Measurements from ENCODE around the gene ARMC9. TPM values are rescaled to one million over a fixed set of nuclear protein-coding genes. Genes with fewer than 3 reads are reported as not detected.
A peak's percentile ranks its signal among the peaks of the same experiment; 100 is the strongest.
"Not testable (repeated sequence)": the region's sequence is repeated elsewhere in the genome, so short reads cannot be mapped to it uniquely, and the experiment has no call there.

Gene ARMC9
- total RNA-seq, 1 donor from 2014 or later = 4.2 TPM

DNA sequence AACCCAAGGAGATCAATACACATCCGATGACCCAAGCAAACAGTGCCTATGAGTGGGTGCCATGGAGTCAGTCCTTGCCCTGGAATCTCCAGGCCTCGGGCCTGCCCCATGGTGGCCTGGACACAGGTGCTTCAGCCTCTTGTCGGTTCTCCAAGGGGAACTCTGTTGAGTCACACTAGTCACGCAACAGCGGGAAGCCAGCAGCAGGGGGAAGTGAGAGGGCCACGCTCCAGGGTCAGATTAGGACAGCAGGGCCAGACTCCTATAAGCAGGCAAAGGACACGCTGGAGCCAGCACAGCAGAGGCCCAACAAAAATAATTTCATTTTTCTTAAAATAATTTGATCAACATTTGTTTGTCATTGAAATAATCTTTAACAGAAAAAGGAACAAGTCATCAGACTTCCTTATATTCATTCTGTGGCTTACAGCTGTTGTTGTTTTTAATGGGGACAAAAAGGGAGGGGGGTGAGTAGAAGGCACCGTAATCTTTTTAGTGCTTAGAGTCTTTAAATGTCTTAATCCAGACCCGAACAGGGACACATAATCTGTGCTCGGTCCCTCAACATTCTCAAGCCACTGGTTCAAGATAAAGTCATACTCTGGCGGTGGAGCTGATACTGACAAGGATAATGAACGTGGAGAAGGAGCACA lies 16.4 kb upstream of the ARMC9 start:
- DNase-seq (ENCODE audit: low read depth in 2 of 2) = peak; percentile 92 to 94

DNA sequence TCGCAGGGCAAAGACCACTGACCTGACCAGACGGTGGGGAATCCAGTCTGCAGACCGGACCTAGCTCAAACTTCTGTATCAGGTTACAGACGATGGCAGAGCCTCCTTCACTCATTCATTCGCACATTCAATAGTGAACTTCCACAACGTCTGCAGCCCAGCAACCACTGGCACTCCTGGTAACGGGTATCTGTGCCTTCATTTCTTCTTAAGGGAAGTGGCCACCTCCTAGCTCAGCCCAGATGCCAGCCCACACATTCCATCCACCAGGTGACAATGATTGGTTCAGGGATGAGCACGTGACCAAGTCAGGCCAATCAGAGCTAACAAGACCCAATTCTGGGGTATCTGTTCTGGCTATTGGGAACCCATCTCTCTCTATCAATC lies 15.9 kb upstream of the ARMC9 start:
- DNase-seq (ENCODE audit: low read depth in 2 of 2) = no peak

DNA sequence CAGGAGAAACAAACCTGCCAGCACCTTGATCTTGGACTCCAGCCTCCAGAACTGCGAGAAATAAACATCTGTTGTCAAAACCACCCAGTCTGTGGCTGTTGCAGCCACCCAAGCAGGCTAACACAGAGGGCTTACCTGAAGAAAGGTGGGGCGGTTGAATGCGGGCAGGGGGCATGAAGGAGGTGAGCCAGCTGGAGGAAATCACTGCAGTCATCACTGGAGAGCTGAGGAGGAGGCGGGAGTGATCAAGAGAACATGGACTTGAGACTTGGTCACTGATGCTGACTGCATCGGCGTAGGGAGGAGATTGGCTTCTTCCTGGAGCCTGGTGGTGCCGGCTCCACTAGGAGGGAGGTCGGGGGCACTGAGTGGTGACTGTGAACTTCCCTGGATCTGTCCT lies 14.6 kb upstream of the ARMC9 start:
- no peak for DNase-seq (ENCODE audit: low read depth in 2 of 2)

DNA sequence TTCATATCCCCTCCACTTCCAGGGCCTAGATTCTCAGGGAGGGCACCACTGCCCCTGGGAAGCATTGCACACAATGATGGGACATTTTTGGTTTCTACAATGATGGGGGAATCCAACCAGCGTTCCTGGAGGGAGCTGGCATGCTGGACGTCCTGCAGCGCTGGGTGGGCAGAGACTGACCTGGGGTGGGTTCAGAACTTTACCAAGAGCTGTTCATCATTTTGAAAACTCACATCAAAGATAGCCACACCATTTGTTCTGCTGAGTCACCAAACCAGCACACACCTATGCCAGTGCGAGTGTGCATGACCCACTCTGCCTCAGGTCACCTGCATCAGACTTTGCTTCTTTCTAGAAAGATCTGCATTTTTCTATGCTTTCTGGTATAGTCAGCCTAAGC lies 14.1 kb upstream of the ARMC9 start:
- no peak for DNase-seq (ENCODE audit: low read depth in 2 of 2)

DNA sequence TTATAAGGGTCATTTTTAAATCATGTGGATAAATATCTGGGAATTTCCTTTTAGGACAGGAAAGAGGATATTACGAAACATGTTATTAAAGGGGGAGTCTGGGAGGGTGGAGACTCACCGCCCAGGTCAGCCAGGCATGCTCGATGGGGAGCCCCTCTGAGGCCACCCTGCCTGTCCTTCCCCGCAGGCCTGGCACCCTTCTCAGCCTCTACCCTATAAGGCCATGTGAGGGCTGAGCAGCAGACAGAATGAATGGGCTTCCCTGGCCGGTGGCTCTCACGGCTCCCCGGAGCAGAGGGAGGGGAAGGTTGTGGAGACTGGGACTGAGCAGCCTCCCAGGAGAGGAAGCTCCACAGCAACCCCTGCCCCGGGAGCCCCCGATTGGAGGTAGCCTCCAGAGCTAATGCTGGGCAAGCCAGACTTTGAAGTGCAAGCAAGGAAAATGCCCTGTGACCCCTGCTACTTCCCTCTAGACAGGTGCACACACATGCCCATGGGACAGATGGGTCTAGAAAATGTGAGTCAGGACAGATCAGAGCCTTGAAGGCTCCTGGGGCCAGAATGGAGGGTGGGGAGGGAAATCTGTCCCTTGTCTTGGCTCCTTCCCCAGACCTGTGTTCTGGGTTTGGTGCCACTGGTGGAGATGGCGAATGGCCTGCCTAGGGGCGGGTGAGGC lies 13.2 kb upstream of the ARMC9 start:
- peak; percentile 49 to 50 for DNase-seq (ENCODE audit: low read depth in 2 of 2)

DNA sequence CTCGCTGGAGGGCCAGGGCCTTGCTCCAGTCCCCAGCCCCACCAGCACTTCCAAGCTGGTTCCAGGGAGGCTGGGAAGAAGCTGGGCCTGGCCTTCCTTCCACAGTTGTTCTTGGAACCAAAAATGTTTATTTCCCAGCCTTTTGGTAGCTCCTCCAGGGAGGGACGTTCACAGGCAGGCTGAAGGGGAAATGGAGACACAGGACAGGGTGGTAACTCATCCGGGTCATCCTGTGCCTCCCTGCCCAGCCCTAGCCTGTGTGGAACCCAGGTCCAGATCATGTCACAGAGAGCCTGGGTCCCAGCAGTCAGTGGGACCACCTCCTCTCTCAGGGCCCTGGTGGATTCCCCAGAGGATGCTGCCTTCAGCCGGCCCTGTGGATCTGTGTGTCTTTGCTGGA lies 12.5 kb upstream of the ARMC9 start:
- DNase-seq (ENCODE audit: low read depth in 2 of 2) = no peak

DNA sequence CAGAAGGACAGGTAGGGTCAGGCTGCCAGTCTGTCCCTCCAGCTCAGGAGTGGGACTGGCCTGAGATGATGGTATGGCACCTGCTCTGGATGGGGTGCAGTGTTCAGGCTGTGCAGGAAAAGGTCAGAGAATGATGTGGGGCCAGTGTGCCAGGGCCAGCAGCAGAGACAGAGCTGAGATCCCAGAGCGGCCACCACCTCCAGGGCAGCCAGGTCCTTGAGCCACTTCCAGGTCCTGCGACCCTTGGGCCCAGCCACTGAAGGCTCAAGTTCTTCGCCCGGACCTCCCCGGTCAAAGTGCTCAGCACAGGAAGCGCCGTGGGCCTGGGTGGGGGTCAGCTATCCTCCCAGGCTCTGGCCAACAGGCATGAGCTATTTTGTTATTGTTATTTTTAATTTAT lies 12.1 kb upstream of the ARMC9 start:
- DNase-seq (ENCODE audit: low read depth in 2 of 2) = no peak

DNA sequence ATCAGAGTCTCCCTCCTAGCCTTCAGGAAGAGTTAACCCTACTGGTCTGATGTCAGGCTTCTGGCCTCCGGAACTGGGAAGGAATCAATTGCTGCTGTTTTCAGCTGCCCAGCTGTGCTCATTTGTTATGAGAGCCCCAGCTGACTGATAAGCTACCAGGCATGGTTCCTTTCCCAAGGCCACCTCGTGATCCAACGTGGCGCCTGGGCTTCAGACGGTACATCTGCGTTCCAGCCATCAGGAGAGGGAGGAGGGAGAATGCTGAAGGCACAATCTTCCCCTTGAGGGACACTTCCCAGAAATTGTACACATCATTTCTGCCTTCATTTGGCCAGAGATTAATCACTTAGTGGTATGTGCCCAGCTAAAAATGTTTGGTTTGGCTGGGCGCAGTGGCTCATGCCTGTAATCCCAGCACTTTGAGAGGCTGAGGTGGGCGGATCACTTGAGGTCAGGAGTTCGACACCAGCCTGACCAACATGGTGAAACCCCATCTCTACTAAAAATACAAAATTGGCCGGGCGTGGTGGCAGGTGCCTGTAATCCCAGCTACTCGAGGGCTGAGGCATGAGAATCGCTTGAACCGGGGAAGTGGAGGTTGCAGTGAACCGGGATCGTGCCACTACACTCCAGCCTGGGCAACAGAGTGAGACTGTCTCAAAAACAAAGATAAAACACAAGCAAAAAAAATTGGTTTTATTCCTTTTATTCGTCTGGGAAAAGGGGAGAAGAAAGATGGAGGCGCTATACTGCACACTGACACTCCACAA lies 10.5 kb upstream of the ARMC9 start:
- peak; percentile 64 to 65 for DNase-seq (ENCODE audit: low read depth in 2 of 2)

DNA sequence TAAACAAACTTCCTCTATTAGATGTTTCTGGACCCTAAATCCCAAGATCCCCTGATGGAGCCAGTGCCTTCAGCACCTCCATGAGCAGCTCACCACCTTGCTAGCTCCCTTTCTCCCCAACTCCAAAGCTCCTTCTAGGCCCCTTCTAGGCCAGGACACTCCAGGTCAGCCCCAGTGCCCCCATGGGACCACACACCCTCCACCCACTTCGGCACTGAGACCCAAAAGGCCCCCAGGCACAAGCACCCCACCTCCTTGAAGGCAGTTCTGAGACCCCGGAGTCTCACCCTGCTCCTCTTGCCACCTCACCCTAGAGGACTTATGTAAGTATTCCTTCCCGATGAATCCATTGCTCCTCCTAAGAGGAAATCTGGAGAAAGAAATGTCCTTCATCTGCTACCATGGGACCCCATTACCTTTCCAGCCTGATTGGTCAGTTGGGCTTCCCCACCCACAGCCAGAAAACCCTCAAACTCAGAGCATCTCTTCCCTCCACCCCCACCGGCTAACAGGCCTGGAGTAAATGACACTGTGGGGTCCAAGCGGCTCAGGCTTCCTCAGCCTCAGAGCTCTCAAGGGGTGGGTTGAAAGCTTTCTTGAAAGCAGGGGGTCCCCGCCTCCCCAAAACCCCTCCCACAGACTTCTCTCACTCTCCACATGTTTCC lies 9.8 kb upstream of the ARMC9 start:
- no peak for DNase-seq (ENCODE audit: low read depth in 2 of 2)

DNA sequence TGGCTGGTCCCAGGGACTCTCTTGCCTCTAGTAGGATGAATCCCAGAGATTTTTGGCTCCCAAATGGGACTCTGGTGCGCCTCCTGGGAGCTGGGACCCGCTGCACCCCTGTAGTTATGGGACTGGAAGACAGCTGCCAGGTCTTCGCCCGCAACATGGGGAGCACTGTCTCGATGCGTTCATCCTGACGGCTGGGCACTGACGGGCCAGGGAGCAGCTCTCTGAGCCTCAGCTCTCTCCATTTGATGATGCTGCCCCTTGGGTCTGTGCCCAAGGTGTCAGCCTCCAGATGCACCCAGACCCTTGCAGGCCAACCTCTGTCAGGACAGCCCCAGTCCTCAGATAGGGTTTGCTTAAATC lies 9.3 kb upstream of the ARMC9 start:
- DNase-seq (ENCODE audit: low read depth in 2 of 2) = no peak

DNA sequence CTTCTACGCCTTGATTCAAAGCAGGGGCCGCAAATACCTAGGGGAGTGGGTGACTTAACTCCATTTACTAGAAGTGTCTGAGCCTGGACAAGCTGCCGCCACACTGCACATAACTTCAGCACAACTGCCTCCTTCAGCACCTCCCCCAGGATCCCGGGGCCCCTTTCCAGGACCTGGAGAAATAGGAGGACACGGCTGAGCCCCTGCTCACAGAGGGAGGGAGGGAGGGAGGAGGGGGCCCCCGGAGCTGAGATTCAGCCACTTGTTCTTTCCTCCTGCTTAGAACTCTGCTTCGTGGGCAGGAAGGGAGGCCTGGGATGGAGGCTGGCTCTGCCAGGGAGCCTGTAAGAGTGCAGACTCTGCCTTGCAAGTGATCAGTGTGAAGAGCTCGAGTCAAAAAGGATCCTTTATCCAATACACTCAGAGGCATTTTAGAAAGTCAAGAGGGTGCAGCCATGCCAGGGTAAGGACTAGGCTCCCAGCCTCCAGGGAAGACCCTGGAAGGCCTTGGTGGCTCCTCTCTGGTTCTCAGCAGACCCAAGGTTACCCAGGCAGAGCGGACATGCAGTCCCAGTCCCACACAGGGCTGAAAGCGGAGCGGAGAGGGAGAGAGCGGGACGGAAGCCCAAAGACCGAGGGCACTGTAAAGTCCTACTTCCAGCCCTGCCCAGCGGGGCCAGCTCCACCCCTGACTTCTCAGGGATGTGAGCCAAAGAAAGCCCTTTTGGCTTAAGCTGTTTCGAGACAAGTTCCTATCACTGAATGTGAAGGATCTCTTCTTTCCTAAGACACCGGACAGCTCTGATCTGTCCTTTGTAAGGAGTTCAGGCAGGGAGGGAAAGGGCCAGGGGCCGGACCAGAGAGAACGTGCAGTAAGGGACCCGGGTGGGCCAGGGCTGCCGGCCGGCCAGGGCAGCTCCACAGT lies 8.6 kb upstream of the ARMC9 start:
- DNase-seq (ENCODE audit: low read depth in 2 of 2) = peak in 1 of 2 donors; percentile 50

DNA sequence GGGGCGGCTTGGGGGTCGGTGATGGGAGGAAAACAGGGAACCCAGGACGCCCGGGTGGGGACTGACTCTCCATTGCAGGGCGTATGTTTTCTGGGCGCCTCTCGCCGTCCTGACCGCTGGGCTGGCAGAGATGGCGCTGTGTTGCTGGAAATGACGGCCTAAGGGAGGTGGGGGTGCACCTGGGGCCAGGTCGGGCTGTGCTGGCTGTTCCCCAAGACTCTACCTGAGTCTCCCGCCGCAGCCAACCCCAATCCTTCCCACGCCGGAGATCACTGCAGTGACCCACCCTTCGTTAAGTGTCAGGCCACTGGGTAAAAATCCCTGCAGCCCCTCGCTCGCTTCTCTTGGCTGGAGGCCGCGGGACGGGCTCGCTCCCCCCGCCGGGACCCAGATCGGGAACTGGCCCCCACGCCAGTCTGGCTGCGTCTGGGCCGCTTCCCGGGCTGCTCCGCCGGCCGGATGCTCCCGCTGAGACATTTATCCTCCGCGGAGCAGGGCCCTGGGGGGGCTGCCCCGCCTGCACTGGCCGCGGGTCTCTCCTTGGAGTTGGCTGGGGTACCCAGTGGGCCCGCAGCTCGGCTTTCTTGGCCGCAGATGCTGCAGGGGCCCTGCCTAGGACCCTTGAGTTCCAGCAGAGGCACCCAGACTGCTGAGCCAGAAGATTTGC lies 7.8 kb upstream of the ARMC9 start:
- peak in 1 of 2 donors; percentile 72 for DNase-seq (ENCODE audit: low read depth in 2 of 2)

DNA sequence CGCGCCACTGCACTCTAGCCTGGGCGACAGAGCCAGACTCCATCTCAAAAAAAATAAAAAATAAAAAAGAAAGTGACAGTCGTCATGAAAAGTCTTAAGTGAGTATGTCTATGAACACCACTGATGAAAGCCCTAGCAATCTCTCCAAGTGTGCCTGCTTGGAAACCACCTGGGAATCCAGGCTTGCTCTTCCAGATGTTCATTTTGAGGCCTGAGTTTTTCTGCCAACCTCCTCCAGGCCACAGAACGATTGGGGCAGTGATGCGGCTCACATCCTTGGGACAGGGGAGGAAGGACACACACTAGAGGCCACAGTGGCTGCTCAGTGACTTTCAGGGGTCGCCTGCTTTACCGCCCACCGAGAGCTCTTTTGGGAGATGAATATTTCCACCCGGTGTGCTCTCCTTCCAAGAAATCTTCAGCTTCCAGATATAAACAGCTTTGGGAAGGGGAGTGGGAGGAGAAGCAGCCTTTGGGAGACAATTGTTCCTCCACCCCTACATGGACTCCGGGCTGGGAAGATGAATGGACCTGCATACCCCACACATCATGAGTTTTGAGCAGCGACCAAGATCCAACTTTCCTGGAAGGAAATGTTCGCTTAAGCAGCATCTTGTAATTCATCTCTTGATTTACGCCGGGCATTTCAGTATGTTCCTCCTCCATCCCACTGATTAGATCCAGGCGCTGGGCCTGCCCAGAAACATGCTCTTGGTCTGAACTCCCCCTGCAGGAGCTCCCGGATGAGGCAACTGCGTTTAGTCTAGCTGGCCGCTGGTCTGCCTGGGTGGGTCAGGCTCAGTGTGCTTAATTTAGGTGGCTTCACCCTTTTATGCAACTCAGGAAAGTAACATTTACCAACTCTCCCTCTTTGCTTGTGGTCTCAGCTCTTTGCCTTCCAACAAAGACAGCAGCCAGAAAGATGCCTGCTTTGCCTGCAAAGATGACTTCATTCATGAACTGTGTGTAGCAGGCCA lies 6.2 kb upstream of the ARMC9 start:
- DNase-seq (ENCODE audit: low read depth in 2 of 2) = peak; percentile 84 to 87

DNA sequence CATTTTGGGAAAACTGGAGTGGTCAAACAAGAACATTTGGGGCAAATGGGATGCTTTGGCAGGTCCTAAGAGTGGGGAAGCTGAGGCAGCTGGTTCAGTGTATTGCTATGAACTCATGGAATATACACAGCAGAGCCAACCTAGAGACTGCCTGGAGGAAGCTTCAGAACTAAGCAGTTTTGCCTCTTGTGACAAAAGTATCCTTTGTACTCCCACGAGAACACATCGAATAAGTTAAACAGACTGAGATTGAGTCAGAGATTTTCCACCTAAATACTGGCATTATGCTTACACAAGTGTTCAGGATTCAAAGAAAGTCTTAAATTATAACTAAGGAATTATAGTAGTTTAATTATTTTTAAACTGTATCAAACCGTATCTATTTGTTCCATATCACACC lies 5.2 kb upstream of the ARMC9 start:
- DNase-seq (ENCODE audit: low read depth in 2 of 2) = no peak

DNA sequence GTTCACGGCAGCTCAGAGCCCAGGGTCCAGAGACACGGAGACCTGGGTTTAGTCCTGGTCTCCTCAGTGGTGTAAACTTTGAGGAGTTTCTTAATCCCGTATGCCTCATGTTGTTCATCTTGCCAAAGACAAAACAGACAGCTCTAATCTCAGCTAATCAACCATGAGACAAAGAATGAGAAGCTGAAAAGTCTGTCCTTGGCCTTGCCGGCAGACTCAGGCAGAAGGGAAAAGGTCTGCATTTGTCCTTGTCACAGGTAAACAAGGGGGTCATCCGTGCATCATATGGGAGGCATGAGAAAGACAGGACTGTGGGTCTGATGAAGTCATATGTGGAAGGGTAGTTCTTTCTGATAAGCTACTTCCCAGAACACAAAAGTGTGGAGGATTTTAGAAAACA lies 1.8 kb upstream of the ARMC9 start:
- DNase-seq (ENCODE audit: low read depth in 2 of 2) = no peak

DNA sequence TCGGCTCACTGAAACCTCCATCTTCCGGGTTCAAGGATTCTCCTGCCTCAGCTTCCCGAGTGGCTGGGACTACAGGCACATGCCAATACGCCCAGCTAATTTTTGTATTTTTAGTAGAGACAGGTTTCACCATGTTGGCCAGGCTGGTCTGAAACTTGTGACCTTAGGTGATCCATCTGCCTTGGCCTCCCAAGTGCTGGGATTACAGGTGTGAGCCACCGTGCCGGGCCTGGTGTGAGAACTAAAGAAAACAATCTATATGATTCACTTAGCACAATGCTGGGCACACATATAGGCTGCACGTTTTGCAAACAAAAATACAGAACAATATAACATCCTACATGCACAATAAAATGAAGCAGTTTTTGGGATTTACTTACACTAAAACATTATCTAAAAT lies 1.2 kb upstream of the ARMC9 start:
- not testable (repeated sequence) for DNase-seq (ENCODE audit: low read depth in 2 of 2)

DNA sequence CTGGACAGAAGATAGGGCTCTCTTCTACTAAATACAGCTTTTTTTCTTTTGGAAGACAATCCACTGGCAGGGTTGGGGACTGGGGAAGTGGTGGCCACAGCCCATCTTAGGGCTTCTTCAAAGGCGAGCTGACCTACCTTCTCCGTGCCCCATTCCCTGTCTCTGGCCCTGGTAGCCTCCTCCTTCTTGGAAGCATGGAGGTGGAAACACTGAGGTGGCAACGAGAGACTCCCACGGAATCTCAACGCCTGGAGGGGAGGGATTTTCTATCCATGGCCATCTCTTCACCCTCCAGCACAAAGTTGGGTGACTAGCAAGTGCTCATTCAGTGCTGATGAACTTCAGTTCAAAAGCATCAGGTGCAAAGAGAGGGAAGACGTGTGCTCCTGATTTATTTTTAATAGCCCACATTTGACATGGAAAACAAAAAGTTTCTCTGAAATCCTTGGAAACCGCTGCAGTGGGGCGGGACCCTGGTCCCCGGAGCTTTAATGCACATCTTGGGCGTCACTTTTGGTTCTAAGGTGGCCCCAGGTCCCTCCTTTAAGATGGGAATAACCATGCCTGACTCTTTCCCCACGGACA lies 633 bp upstream of the ARMC9 start:
- DNase-seq (ENCODE audit: low read depth in 2 of 2) = no peak

DNA sequence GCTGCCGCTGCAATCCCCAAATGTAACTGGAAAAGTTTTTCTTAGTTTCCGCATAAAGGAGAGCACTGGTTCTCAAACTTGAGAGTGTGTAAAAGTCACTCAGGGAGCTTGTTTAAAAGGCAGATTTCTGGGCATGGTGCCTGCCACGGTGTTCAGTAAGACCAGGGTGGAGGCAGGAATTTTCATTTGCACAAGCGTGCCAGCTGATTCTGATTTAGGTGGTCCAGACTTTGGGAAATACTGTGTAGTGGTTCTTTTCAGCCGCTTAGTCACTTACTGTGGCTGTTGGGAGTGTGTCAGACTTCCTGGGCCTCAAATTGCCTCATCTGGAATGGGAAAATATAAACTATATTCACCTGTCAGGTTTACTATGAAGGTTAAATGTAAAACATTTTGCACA lies 788 bp downstream of the ARMC9 start:
- DNase-seq (ENCODE audit: low read depth in 2 of 2) = peak in 1 of 2 donors; percentile 50

Data from lung microvascular endothelial cell (primary cell).